ENCODE data around the gene FCN3.

Gene FCN3

DNA sequence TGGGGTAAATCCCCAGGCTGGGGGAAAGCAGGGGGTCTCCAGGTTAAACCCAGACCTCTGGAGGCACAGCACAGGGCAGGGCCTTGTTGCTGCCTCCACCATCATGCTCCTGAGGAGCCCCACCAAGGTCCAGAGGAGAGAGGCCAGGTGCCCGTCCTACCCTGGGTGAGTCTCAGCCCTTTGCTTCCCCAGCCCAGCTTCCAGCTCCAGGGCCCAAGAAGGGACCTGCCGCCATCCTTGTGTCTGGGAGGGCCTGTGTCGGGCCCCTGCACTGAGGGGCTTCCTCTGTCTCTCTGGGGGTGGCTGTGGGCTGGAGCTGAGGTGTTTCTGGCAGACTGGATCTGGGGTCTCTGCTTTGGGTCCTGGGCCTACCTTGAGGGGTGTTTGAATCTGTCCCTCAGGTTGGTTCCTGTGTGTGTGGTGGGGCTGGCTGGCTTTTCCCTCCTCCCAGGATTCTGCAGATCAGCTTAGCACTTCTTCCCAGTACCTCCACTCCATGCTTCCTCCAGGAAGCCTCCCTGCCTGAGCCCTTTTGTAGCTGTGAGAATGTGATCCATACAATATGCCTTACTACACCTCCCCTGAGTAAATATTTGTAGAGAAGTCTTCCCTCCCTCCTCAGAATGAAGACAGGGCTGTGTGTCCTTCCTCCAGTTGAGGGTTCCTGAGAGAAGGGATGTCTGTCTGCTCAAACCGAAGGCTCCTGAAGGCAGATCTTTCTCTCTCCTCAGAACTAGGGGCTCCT, 24.0 kb upstream of the FCN3 start:
- Histone ChIP-seq H3K27me3 (ENCODE audit: control insufficient read depth, insufficient read depth, low read length) (no peaks in the 10 kb centered on the region), H3K27ac (ENCODE audit: low read depth, low read length) (peak overlapping the region; percentile 43), H3K9me3 (ENCODE audit: control insufficient read depth, insufficient read depth, low read length) (no peaks in the 10 kb centered on the region), H3K36me3 (ENCODE audit: control insufficient read depth, insufficient read depth, low read length) (no peaks in the 10 kb centered on the region; the same call in 1 of the 2 replicates), H3K4me1 (ENCODE audit: control insufficient read depth, insufficient read depth, low read length) (peaks cover 30% of the 10 kb centered on the region), H3K9ac (ENCODE audit: low read depth, low read length) (no peak overlapping the region), H3K4me3 (ENCODE audit: low read depth, low read length) (no peak overlapping the region)

DNA sequence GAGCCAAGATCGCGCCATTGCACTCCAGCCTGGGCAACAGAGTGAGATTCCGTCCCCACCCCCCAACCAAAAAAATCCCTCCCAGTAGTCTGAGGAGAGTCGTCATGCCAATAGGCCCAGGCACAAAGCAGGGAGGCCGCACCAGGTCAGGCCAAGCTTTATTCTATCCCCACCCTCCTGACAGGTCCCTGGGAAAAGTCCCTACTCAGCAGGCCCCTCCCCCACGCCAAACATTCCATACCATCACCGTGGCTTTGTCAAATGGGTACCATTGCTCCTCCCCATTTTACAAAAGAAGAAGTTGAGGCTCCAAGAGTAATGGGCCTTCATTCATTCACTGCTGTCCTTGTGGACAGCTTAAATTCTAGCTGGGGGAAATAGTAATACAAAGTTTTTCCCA, 23.1 kb upstream of the FCN3 start:
- Histone ChIP-seq H3K9me3 (ENCODE audit: control insufficient read depth, insufficient read depth, low read length) (no peaks in the 10 kb centered on the region), H3K9ac (ENCODE audit: low read depth, low read length) (no peak overlapping the region), H3K4me3 (ENCODE audit: low read depth, low read length) (no peak overlapping the region), H3K27me3 (ENCODE audit: control insufficient read depth, insufficient read depth, low read length) (no peaks in the 10 kb centered on the region), H3K27ac (ENCODE audit: low read depth, low read length) (no peak overlapping the region), H3K4me1 (ENCODE audit: control insufficient read depth, insufficient read depth, low read length) (peaks cover 21% of the 10 kb centered on the region; the same call in 1 of the 2 replicates), H3K36me3 (ENCODE audit: control insufficient read depth, insufficient read depth, low read length) (no peaks in the 10 kb centered on the region; the same call in 1 of the 2 replicates)

GRCh38 chr1:27397110-27397509, 22.5 kb upstream of the FCN3 start:
- no peaks in the 10 kb centered on the region for H3K27me3 ChIP-seq (ENCODE audit: control insufficient read depth, insufficient read depth, low read length)
- no peak overlapping the region for H3K4me3 ChIP-seq (ENCODE audit: low read depth, low read length)
- H3K27ac ChIP-seq (ENCODE audit: low read depth, low read length), result no peak overlapping the region
- H3K36me3 ChIP-seq (ENCODE audit: control insufficient read depth, insufficient read depth, low read length), result no peaks in the 10 kb centered on the region; the same call in 1 of the 2 replicates
- no peaks in the 10 kb centered on the region for H3K9me3 ChIP-seq (ENCODE audit: control insufficient read depth, insufficient read depth, low read length)
- no peak overlapping the region for H3K9ac ChIP-seq (ENCODE audit: low read depth, low read length)
- H3K4me1 ChIP-seq (ENCODE audit: control insufficient read depth, insufficient read depth, low read length), result peaks cover 17% of the 10 kb centered on the region

DNA sequence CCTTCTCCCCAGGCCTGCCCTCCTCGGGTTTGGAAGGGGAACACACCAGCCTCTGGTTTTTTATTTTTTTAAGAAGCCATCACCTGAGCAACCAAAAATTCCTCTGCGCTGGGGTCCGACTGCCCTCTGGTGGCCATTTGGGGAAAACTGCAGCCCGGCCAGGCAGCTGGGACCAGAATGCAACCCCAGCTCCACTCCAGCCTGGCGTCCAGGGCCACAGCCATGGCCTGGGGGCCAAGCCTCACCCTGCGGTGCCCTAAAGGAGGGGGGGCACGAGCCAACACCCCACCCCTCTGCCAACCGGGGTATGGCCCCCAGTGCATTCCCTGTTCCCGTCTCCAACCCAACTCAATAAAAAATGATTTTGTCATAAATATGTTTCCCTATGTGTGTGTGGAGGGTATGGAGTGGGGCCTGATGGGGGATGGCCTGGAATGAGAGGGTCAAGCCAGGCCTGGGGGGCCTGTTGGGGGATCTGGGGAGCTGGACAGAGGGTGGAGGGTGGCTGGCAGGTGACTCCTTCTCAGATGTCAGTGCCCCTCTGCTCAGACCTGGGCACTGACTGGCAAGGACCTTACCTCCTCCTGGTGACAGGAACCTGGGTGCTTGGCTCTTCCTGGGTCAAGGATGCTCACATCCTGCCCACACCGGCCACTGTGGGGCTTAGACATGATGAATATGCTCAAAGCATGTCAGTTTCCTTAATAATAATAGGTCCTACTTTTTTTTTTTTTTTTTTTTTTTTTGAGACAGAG, 21.0 kb upstream of the FCN3 start:
- H3K36me3 ChIP-seq (ENCODE audit: control insufficient read depth, insufficient read depth, low read length), result no peaks in the 10 kb centered on the region; the same call in 1 of the 2 replicates
- H3K27ac ChIP-seq (ENCODE audit: low read depth, low read length), result no peak overlapping the region
- H3K27me3 ChIP-seq (ENCODE audit: control insufficient read depth, insufficient read depth, low read length), result no peaks in the 10 kb centered on the region
- no peaks in the 10 kb centered on the region for H3K9me3 ChIP-seq (ENCODE audit: control insufficient read depth, insufficient read depth, low read length)
- H3K9ac ChIP-seq (ENCODE audit: low read depth, low read length), result no peak overlapping the region
- peaks cover 28% of the 10 kb centered on the region for H3K4me1 ChIP-seq (ENCODE audit: control insufficient read depth, insufficient read depth, low read length)
- no peak overlapping the region for H3K4me3 ChIP-seq (ENCODE audit: low read depth, low read length)

DNA sequence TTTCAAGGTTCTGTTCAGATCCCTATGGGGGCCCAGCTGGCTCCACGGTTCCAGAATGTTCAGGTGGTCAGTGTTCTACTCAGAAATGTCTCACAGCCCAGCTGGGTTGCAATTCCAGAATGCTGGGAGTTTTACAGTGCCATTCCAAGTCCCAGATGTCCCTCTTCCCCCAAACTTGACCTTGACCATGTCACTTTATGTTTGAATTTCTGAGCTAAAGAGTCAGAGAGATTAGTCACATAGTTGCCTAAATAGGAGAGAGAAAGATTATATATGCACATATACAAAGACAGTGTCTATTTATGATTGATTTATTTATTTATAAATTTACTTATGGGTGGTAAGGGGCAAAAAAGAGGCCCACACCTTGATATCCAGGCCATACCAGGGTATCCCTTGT, 20.3 kb upstream of the FCN3 start:
- Histone ChIP-seq H3K27me3 (ENCODE audit: control insufficient read depth, insufficient read depth, low read length) (no peaks in the 10 kb centered on the region), H3K36me3 (ENCODE audit: control insufficient read depth, insufficient read depth, low read length) (no peaks in the 10 kb centered on the region; the same call in 1 of the 2 replicates), H3K9ac (ENCODE audit: low read depth, low read length) (no peak overlapping the region), H3K4me3 (ENCODE audit: low read depth, low read length) (no peak overlapping the region), H3K9me3 (ENCODE audit: control insufficient read depth, insufficient read depth, low read length) (no peaks in the 10 kb centered on the region), H3K27ac (ENCODE audit: low read depth, low read length) (no peak overlapping the region), H3K4me1 (ENCODE audit: control insufficient read depth, insufficient read depth, low read length) (peaks cover 22% of the 10 kb centered on the region)

GRCh38 chr1:27394282-27394658, 19.6 kb upstream of the FCN3 start:
- Histone ChIP-seq H3K4me1 (ENCODE audit: control insufficient read depth, insufficient read depth, low read length) (peaks cover 19% of the 10 kb centered on the region), H3K27me3 (ENCODE audit: control insufficient read depth, insufficient read depth, low read length) (no peaks in the 10 kb centered on the region), H3K27ac (ENCODE audit: low read depth, low read length) (no peak overlapping the region), H3K36me3 (ENCODE audit: control insufficient read depth, insufficient read depth, low read length) (no peaks in the 10 kb centered on the region; the same call in 1 of the 2 replicates), H3K9ac (ENCODE audit: low read depth, low read length) (no peak overlapping the region), H3K4me3 (ENCODE audit: low read depth, low read length) (no peak overlapping the region), H3K9me3 (ENCODE audit: control insufficient read depth, insufficient read depth, low read length) (no peaks in the 10 kb centered on the region)

GRCh38 chr1:27393641-27394281, 19.1 kb upstream of the FCN3 start:
- Histone ChIP-seq H3K27ac (ENCODE audit: low read depth, low read length) (no peak overlapping the region), H3K4me1 (ENCODE audit: control insufficient read depth, insufficient read depth, low read length) (peaks cover 15% of the 10 kb centered on the region), H3K9ac (ENCODE audit: low read depth, low read length) (no peak overlapping the region), H3K4me3 (ENCODE audit: low read depth, low read length) (peak overlapping the region; percentile 81; the same call in 1 of the 2 replicates), H3K36me3 (ENCODE audit: control insufficient read depth, insufficient read depth, low read length) (no peaks in the 10 kb centered on the region; the same call in 1 of the 2 replicates), H3K27me3 (ENCODE audit: control insufficient read depth, insufficient read depth, low read length) (no peaks in the 10 kb centered on the region), H3K9me3 (ENCODE audit: control insufficient read depth, insufficient read depth, low read length) (no peaks in the 10 kb centered on the region)

- Histone ChIP-seq H3K36me3 (ENCODE audit: control insufficient read depth, insufficient read depth, low read length) (no peaks in the 10 kb centered on the region; the same call in 1 of the 2 replicates), H3K27me3 (ENCODE audit: control insufficient read depth, insufficient read depth, low read length) (no peaks in the 10 kb centered on the region), H3K9me3 (ENCODE audit: control insufficient read depth, insufficient read depth, low read length) (no peaks in the 10 kb centered on the region), H3K27ac (ENCODE audit: low read depth, low read length) (peak overlapping the region; percentile 62), H3K4me1 (ENCODE audit: control insufficient read depth, insufficient read depth, low read length) (peaks cover 13% of the 10 kb centered on the region), H3K9ac (ENCODE audit: low read depth, low read length) (peak overlapping the region; percentile 72), H3K4me3 (ENCODE audit: low read depth, low read length) (peak overlapping the region; percentile 81)
Measured at GRCh38 chr1:27392778-27393635, 18.4 kb upstream of the FCN3 start.

- peak within 1 kb of the TSS; percentile 62 for H3K27ac ChIP-seq (ENCODE audit: low read depth, low read length)
Measured at GRCh38 chr1:27392096-27392777, 17.6 kb upstream of the FCN3 start, which contains the start of gene GPR3. Gene GPR3 (plus strand): TSS chr1:27392622. CDS start chr1:27393799, 1,177 bp downstream.

More at GRCh38 chr1:27392096-27392777, 17.6 kb upstream of the FCN3 start, which contains the start of gene GPR3:
- H3K4me3 ChIP-seq (ENCODE audit: low read depth, low read length), result peak within 1 kb of the TSS; percentile 81
- no peaks in the 10 kb centered on the region for H3K9me3 ChIP-seq (ENCODE audit: control insufficient read depth, insufficient read depth, low read length)
- H3K27me3 ChIP-seq (ENCODE audit: control insufficient read depth, insufficient read depth, low read length), result no peaks in the 10 kb centered on the region
- H3K36me3 ChIP-seq (ENCODE audit: control insufficient read depth, insufficient read depth, low read length), result no peaks in the 10 kb centered on the region; the same call in 1 of the 2 replicates
- H3K4me1 ChIP-seq (ENCODE audit: control insufficient read depth, insufficient read depth, low read length), result peaks cover 12% of the 10 kb centered on the region
- peak within 1 kb of the TSS; percentile 72 for H3K9ac ChIP-seq (ENCODE audit: low read depth, low read length)

Data from HUES48 (cell line).